Measurements from ENCODE around the gene HEXIM1.

DNA sequence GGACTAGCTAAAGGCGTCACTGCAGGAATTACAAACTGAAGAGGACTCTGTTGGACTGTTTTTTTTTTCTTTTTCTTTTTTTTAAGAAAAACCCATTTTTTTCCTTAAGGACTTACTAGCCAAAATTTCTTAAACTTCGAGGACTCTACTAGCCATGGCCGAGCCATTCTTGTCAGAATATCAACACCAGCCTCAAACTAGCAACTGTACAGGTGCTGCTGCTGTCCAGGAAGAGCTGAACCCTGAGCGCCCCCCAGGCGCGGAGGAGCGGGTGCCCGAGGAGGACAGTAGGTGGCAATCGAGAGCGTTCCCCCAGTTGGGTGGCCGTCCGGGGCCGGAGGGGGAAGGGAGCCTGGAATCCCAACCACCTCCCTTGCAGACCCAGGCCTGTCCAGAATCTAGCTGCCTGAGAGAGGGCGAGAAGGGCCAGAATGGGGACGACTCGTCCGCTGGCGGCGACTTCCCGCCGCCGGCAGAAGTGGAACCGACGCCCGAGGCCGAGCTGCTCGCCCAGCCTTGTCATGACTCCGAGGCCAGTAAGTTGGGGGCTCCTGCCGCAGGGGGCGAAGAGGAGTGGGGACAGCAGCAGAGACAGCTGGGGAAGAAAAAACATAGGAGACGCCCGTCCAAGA, 878 bp downstream of the HEXIM1 start:
- no peak for TF ChIP-seq CTCF (IDR thresholded peaks at IDR 0.05)
- TF ChIP-seq POLR2A (IDR thresholded peaks at IDR 0.05) = no peak

Measured in lower leg skin (tissue), 3 donors.